ENCODE data around the gene CCDC13.

CCDC13 gene

GRCh38 chr3:42755681-42756578, 17.1 kb downstream of the CCDC13 start:
- DNase-seq (ENCODE audit: low spot score) = no peak
- no peak for TF ChIP-seq CTCF (IDR thresholded peaks at IDR 0.05; ENCODE audit: borderline replicate concordance, control extremely low read depth, extremely low read depth, insufficient read depth, missing control alignments)
- in situ Hi-C loops (cut with MboI; ENCODE audit: low sequenced_read_pairs, unreplicated experiment) = no loop called here

- no peak for TF ChIP-seq CTCF (IDR thresholded peaks at IDR 0.05; ENCODE audit: borderline replicate concordance, control extremely low read depth, extremely low read depth, insufficient read depth, missing control alignments)
- in situ Hi-C loops (cut with MboI; ENCODE audit: low sequenced_read_pairs, unreplicated experiment) = no loop called here
- no peak for DNase-seq (ENCODE audit: low spot score)
Observed at GRCh38 chr3:42753757-42754156, 19.3 kb downstream of the CCDC13 start.

- in situ Hi-C loops (cut with MboI; ENCODE audit: low sequenced_read_pairs, unreplicated experiment) = no loop called here
- no peak for TF ChIP-seq CTCF (IDR thresholded peaks at IDR 0.05; ENCODE audit: borderline replicate concordance, control extremely low read depth, extremely low read depth, insufficient read depth, missing control alignments)
- no peak for DNase-seq (ENCODE audit: low spot score)
Observed at GRCh38 chr3:42752961-42753360, 20.1 kb downstream of the CCDC13 start.

- no peak for TF ChIP-seq CTCF (IDR thresholded peaks at IDR 0.05; ENCODE audit: borderline replicate concordance, control extremely low read depth, extremely low read depth, insufficient read depth, missing control alignments)
- no peak for DNase-seq (ENCODE audit: low spot score)
- in situ Hi-C loops (cut with MboI; ENCODE audit: low sequenced_read_pairs, unreplicated experiment) = no loop called here
Observed at GRCh38 chr3:42752441-42752840, 20.6 kb downstream of the CCDC13 start.

- in situ Hi-C loops (cut with MboI; ENCODE audit: low sequenced_read_pairs, unreplicated experiment) = no loop called here
- DNase-seq (ENCODE audit: low spot score) = no peak
- no peak for TF ChIP-seq CTCF (IDR thresholded peaks at IDR 0.05; ENCODE audit: borderline replicate concordance, control extremely low read depth, extremely low read depth, insufficient read depth, missing control alignments)
Observed at GRCh38 chr3:42751609-42752008, 21.4 kb downstream of the CCDC13 start.

- in situ Hi-C loops (cut with MboI; ENCODE audit: low sequenced_read_pairs, unreplicated experiment) = no loop called here
- no peak for TF ChIP-seq CTCF (IDR thresholded peaks at IDR 0.05; ENCODE audit: borderline replicate concordance, control extremely low read depth, extremely low read depth, insufficient read depth, missing control alignments)
Observed at GRCh38 chr3:42750834-42751233, 22.2 kb downstream of the CCDC13 start.

More at GRCh38 chr3:42750834-42751233, 22.2 kb downstream of the CCDC13 start:
- no peak for DNase-seq (ENCODE audit: low spot score)
